Measurements from ENCODE around the gene STPG3. TPM values are rescaled to one million over a fixed set of nuclear protein-coding genes. Genes with fewer than 3 reads are reported as not detected.

Gene STPG3
- total and polyA plus RNA-seq, 9 of the 15 experiments (the other 6 are each of a cell fraction or from before 2014, with no cell fraction given), result not detected

GRCh38 chr9:137227054-137227852, 23.8 kb upstream of the STPG3 start, which contains the start of gene RNF224 (continued):
- TF ChIP-seq ARID4B (CRISPR knock-in tag; IDR thresholded peaks at IDR 0.05), result no peak
- no peak for TF ChIP-seq ATF1 (CRISPR knock-in tag; IDR thresholded peaks at IDR 0.05)
- peak; percentile 27; the same call in 1 of the 2 replicates for TF ChIP-seq ATF1 (tag; IDR thresholded peaks at IDR 0.05)
- TF ChIP-seq ZBED1 (IDR thresholded peaks at IDR 0.05), result no peak
- no peak for TF ChIP-seq ZNF707 (CRISPR knock-in tag; conservative IDR thresholded peaks at IDR 0.05)
- no peak for TF ChIP-seq U2AF1 (optimal IDR thresholded peaks at IDR 0.05; ENCODE audit: low read depth, low read length)
- no peak for TF ChIP-seq TAF1 (IDR thresholded peaks at IDR 0.05; ENCODE audit: control insufficient read depth, extremely low read depth, insufficient read depth, low read length, severe bottlenecking)
- TF ChIP-seq ZNF639 (CRISPR knock-in tag; conservative IDR thresholded peaks at IDR 0.05 in 1 of 2, IDR thresholded peaks at IDR 0.05 in 1 of 2), result no peak
- TF ChIP-seq PATZ1 (CRISPR knock-in tag; IDR thresholded peaks at IDR 0.05; ENCODE audit: borderline replicate concordance), result no peak
- peak; percentile 34; the same call in 1 of the 2 replicates for TF ChIP-seq ESRRA (IDR thresholded peaks at IDR 0.05; ENCODE audit: borderline replicate concordance, low read depth)
- TF ChIP-seq HLTF (IDR thresholded peaks at IDR 0.05), result no peak
- TF ChIP-seq HMGN3 (IDR thresholded peaks at IDR 0.05; ENCODE audit: borderline replicate concordance, extremely low read depth, insufficient read length, low read depth, low read length), result peak; percentile 60
- 0 out of 4 replicates have a peak, but pooled peaks of 1 of the 2 experiments have one; percentile 12 for TF ChIP-seq TEAD1 (CRISPR knock-in tag; IDR thresholded peaks at IDR 0.05)
- no peak for TF ChIP-seq CCNT2 (IDR thresholded peaks at IDR 0.05; ENCODE audit: borderline replicate concordance, extremely low read depth, insufficient read length, low read depth, low read length)
- TF ChIP-seq HMG20B (CRISPR knock-in tag; IDR thresholded peaks at IDR 0.05), result no peak
- no peak for TF ChIP-seq PRPF4 (IDR thresholded peaks at IDR 0.05; ENCODE audit: insufficient read depth, low read depth, low read length, poor library complexity, severe bottlenecking)
- no peak for TF ChIP-seq SNRNP70 (optimal IDR thresholded peaks at IDR 0.05; ENCODE audit: low read depth, low read length)
- no peak for TF ChIP-seq ZNF584 (CRISPR knock-in tag; IDR thresholded peaks at IDR 0.05; ENCODE audit: low read depth)
- TF ChIP-seq RB1 (IDR thresholded peaks at IDR 0.05; ENCODE audit: low read depth), result peak; percentile 80; the same call in 1 of the 2 replicates
